Measurements from ENCODE around the gene C17orf67. TPM values are rescaled to one million over a fixed set of nuclear protein-coding genes. Genes with fewer than 3 reads are reported as not detected.

C17orf67 gene
- total and polyA plus RNA-seq, 2 of the 8 experiments (the other 6 are each of a cell fraction or from before 2014, with no cell fraction given) = 0.67 to 2.2 TPM

GRCh38 chr17:56744721-56745120, 89.0 kb downstream of the C17orf67 start (continued):
- TF ChIP-seq BRCA1 (IDR thresholded peaks at IDR 0.05; ENCODE audit: low read depth, low read length) = no peak
- TF ChIP-seq BCL11A (IDR thresholded peaks at IDR 0.05; ENCODE audit: low read depth in 2 of 2, low read length in 2 of 2) = no peak
- TF ChIP-seq TAF1 (IDR thresholded peaks at IDR 0.05; ENCODE audit: low read depth, low read length) = no peak
- TF ChIP-seq, protein P1, sequence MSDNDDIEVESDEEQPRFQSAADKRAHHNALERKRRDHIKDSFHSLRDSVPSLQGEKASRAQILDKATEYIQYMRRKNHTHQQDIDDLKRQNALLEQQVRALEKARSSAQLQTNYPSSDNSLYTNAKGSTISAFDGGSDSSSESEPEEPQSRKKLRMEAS (IDR thresholded peaks at IDR 0.05) = no peak
- TF ChIP-seq SIN3A (conservative IDR thresholded peaks at IDR 0.05 in 1 of 2, IDR thresholded peaks at IDR 0.05 in 1 of 2; ENCODE audit: low read depth in 1 of 2, low read length in 2 of 2) = no peak
- TF ChIP-seq SRF (IDR thresholded peaks at IDR 0.05; ENCODE audit: low read depth, low read length) = no peak
- TF ChIP-seq ZNF274 (IDR thresholded peaks at IDR 0.05; ENCODE audit: borderline replicate concordance, extremely low read depth, low read length) = no peak

Measured in H1 (cell line).